ENCODE data around the gene AP5Z1. TPM values are rescaled to one million over a fixed set of nuclear protein-coding genes. Genes with fewer than 3 reads are reported as not detected.
A peak's percentile ranks its signal among the peaks of the same experiment; 100 is the strongest.

AP5Z1 gene
- total RNA-seq, 1 donor from 2014 or later = 48.9 TPM

DNA sequence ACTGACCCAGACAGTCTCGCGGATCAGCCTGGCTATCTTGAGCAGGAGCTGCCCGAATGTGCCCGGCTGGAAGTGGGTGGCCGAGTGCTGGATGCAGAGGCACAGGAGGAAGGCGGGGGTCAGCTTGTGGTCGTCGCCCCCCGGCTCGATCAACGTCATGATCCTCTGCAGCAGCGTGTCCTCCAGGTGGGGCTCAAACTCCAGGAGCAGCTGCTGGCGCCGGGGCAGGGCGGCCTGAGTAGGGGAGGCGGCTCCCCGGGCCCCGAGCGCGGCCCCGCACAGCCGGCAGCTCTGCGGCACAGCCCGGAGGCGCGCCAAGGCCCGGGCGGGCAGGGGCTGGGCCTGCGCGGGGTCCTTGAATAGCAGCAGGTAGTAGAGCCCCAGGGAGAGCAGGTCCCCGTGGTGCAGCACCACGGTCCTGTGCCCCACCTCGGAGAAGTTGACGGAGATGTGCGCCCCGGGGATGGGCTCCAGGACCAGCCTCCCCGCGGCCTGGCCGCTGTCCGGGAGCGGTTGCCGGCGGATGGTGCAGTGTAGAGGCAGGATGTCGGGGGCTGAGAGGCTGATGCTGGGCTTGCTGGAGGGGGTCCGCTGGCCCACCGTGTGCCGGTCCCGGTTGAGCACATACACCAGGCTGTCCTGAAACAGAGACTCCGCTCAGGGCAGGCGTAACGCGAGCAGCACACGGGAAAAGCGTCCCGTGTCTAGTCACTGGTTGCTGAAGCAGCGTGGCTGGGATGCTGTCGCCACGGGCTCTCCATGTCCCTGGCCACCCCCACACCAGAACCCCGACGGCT is 59.4 kb downstream of the AP5Z1 start:
- Histone ChIP-seq H3K27ac (no peak overlapping the region), H3K36me3 (no peaks in the 10 kb centered on the region), H3K9me3 (no peaks in the 10 kb centered on the region), H3K4me3 (no peak overlapping the region), H3K27me3 (no peaks in the 10 kb centered on the region), H3K4me1 (no peaks in the 10 kb centered on the region)
- intact Hi-C loops (cut with DNase I) = loop anchor here (10.0 kb wide), 1 partner anchor 50 kb away; the partner anchor contains the start of gene RADIL
- DNase-seq (peak; percentile 48), ATAC-seq (no peak)
- TF ChIP-seq, protein P1, sequence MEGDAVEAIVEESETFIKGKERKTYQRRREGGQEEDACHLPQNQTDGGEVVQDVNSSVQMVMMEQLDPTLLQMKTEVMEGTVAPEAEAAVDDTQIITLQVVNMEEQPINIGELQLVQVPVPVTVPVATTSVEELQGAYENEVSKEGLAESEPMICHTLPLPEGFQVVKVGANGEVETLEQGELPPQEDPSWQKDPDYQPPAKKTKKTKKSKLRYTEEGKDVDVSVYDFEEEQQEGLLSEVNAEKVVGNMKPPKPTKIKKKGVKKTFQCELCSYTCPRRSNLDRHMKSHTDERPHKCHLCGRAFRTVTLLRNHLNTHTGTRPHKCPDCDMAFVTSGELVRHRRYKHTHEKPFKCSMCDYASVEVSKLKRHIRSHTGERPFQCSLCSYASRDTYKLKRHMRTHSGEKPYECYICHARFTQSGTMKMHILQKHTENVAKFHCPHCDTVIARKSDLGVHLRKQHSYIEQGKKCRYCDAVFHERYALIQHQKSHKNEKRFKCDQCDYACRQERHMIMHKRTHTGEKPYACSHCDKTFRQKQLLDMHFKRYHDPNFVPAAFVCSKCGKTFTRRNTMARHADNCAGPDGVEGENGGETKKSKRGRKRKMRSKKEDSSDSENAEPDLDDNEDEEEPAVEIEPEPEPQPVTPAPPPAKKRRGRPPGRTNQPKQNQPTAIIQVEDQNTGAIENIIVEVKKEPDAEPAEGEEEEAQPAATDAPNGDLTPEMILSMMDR (IDR thresholded peaks at IDR 0.05) = no peak

DNA sequence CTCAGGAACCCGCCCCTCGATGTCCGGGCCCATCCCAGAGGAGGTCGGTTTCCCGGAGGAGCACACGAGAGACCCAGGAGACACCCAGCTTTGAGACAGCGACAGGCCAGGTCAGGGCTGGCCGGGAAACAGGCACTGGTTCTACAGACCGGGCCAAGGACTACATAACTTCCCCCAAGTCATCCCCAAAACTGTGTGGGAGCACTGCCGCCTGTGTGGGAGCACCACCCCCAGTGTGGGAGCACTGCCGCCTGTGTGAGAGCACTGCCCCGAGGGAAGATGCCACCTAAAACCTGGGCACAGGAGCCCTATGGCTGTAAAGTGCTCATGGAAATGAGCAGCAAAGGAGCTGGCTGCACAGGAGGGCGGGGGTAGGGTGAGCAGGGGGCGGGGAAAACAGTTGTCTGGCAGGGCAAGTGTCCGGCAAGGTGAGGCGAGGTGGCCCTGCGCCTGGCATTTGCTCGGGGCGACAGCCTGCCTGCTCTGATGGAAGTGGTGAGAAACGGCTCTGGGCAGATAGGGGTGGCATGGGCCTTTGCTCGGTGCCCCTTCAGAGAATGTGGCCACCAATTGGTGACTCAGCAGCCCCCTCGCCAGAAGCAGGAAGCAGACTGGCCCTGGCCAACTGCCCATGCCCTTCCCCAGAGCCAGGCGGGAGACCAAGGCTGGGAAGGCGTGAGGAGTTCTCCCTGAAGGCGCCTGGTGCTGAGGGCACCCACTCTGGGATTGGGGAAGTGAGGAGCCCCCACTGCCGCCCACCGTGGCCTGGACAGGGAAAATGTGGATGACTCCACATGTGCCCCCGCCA is 60.2 kb downstream of the AP5Z1 start:
- no peak for DNase-seq
- ATAC-seq = no peak
- Histone ChIP-seq H3K4me1 (no peaks in the 10 kb centered on the region), H3K36me3 (no peaks in the 10 kb centered on the region), H3K9me3 (no peaks in the 10 kb centered on the region), H3K27ac (no peak overlapping the region), H3K4me3 (no peak overlapping the region), H3K27me3 (no peaks in the 10 kb centered on the region)
- intact Hi-C loops (cut with DNase I) = loop anchor here (10.0 kb wide), 1 partner anchor 49 kb away; the partner anchor contains the start of gene RADIL
- TF ChIP-seq, protein P1 (IDR thresholded peaks at IDR 0.05) = no peak

DNA sequence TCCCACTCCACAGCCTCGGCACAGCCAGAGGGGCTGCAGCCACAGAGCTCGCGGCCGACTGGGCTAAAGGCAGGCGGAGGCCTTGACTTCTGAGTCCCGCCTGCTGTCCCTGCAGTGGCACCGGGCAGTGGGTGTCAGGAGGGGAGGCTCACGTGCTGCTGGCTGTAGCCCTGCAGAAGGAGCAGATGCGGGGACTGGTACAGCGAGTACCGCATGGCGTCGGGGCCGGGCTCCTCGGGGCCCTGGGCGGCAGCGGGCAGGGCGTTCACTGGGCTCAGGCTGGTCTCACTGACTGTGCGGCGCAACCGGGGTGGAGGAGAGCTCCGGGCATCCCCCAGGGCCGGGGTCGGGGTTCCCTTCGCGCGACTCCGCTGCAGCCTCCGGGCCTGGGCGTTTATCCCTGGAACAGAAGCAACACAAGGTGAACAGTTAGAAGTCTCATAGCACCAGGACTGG is 60.8 kb downstream of the AP5Z1 start:
- no peak overlapping the region for H3K27ac ChIP-seq
- intact Hi-C loops (cut with DNase I) = loop anchor here (10.0 kb wide), 1 partner anchor 49 kb away; the partner anchor contains the start of gene RADIL
- peak; percentile 64 for DNase-seq

DNA sequence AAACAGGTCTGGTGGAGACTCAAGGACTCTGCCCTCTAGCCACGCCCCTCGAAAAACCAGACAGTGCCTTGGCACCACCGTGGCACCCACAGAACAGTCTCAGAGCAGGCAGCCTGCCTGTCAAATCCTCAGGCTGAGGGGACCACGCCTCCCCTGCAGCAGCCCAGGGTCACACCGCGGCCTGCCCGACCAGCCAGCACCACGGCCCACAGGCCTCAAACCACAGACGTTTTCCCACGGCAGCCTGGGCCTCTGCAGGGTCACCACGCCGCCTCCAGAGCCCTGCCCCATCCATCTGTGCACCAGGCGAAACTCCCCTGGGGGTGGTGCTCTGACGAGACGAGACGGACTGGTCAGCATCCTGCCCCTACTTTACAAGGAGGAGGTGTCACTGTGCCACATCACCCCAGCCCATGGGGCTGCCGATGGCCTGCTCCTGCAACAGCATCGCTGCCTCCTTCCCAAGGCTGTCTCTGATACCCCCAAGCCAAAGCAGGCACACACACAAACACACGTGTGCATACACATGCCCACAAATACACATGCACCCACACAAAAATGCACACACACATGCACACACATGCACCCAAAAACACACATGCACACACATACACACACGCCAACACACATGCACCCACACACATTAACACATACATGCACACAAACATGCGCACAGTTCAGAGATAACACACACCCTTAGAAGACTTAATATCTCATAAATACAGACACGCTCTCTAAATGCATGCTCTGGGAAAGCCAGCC is 61.8 kb downstream of the AP5Z1 start:
- H3K9me3 ChIP-seq = no peaks in the 10 kb centered on the region
- ATAC-seq = no peak
- H3K27me3 ChIP-seq = no peaks in the 10 kb centered on the region
- no peak overlapping the region for H3K4me3 ChIP-seq
- no peaks in the 10 kb centered on the region for H3K4me1 ChIP-seq
- H3K36me3 ChIP-seq = no peaks in the 10 kb centered on the region
- peak; percentile 60 for DNase-seq
- TF ChIP-seq, protein P1 (IDR thresholded peaks at IDR 0.05) = no peak
- intact Hi-C loops (cut with DNase I) = loop anchor here (10.0 kb wide), 1 partner anchor 48 kb away; the partner anchor contains the start of gene RADIL
- no peak overlapping the region for H3K27ac ChIP-seq

More for the DNA sequence above, 60.8 kb downstream of the AP5Z1 start:
- Histone ChIP-seq H3K4me3 (no peak overlapping the region), H3K36me3 (no peaks in the 10 kb centered on the region), H3K27me3 (no peaks in the 10 kb centered on the region), H3K9me3 (no peaks in the 10 kb centered on the region), H3K4me1 (no peaks in the 10 kb centered on the region)
- TF ChIP-seq, protein P1 (IDR thresholded peaks at IDR 0.05) = no peak
- ATAC-seq = no peak

Data from upper lobe of right lung (tissue), 1 donor.